GM18861 (cell line): ENCODE measurements around the gene COPS7A.

Experiments used
- ATAC-seq: cut with Tn5 transposase; IDR thresholded peaks from one replicate; pipeline ENCODE4 v1.9.1; 2021; ENCODE audit not compliant: unreplicated experiment

The COPS7A gene

GRCh38 chr12:6748761-6749160 lies 24.9 kb downstream of the COPS7A start:
- no peak for ATAC-seq

- no peak for ATAC-seq
These were observed 26.7 kb downstream of the COPS7A start for GRCh38 chr12:6750506-6750905.

GRCh38 chr12:6751767-6752166 lies 27.9 kb downstream of the COPS7A start:
- no peak for ATAC-seq

GRCh38 chr12:6752167-6752920 lies 28.5 kb downstream of the COPS7A start:
- ATAC-seq: no peak

- peak; percentile 89 for ATAC-seq
These were observed 29.3 kb downstream of the COPS7A start, which contains the start of gene MLF2 for GRCh38 chr12:6752921-6753771. Gene MLF2 (minus strand): TSS chr12:6753141. CDS start chr12:6752334, 807 bp downstream.

GRCh38 chr12:6753772-6754356 lies 30.0 kb downstream of the COPS7A start:
- ATAC-seq: no peak

- no peak for ATAC-seq
These were observed 30.6 kb downstream of the COPS7A start for GRCh38 chr12:6754411-6754810.

- ATAC-seq: no peak
These were observed 33.3 kb downstream of the COPS7A start for GRCh38 chr12:6757028-6757690.

- no peak for ATAC-seq
These were observed 34.8 kb downstream of the COPS7A start for GRCh38 chr12:6758506-6759095.

DNA sequence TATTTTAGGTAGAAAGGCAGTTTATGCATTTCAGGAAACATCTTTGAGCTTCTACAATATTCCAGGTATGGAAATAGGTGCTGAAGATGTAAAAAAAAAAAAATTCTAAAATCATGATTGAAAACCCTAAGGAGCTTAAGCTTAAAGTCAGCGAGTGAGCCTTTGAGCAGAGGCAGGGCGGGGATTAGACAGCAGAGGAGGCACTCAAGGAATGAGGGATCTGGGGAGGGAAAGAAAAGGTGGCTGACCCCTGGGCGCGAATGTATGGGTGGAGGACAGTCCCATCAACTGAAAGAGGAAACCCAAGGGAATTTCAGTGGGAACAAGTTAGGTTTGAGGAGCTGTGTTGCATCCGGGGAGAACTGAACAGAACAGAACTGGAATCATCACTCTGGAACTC lies 35.9 kb downstream of the COPS7A start:
- no peak for ATAC-seq

GRCh38 chr12:6763380-6763779 lies 39.5 kb downstream of the COPS7A start:
- ATAC-seq: no peak

- ATAC-seq: peak; percentile 78
These were observed 40.4 kb downstream of the COPS7A start for GRCh38 chr12:6764011-6764828.

DNA sequence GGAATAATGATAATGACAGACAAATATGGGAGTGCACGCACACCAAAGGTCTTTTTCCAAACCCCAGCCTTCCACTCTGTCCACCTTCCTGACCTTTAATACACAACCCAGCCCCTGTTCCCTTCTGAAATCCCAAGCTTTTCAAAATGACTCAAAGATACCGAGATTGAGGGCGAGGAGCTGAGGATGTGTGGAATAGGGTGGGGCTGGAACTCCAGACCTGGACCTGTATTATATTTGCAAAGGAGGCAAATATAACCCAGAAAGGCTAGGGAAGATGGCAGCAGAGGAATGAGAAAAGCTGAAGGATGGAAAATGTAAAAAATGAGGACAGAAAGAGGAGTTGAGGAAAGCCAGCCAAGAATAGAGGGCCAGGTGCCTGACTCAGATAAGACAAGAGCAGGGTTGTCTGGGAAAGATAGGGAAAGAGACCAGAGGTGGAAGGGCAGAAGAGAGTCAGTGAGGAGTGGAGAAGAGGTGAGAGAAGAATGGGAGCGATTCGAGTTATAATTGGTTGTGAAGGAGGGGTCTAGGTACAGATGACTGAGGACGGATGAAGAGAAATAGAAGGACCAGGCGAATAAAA lies 41.3 kb downstream of the COPS7A start:
- ATAC-seq: no peak

DNA sequence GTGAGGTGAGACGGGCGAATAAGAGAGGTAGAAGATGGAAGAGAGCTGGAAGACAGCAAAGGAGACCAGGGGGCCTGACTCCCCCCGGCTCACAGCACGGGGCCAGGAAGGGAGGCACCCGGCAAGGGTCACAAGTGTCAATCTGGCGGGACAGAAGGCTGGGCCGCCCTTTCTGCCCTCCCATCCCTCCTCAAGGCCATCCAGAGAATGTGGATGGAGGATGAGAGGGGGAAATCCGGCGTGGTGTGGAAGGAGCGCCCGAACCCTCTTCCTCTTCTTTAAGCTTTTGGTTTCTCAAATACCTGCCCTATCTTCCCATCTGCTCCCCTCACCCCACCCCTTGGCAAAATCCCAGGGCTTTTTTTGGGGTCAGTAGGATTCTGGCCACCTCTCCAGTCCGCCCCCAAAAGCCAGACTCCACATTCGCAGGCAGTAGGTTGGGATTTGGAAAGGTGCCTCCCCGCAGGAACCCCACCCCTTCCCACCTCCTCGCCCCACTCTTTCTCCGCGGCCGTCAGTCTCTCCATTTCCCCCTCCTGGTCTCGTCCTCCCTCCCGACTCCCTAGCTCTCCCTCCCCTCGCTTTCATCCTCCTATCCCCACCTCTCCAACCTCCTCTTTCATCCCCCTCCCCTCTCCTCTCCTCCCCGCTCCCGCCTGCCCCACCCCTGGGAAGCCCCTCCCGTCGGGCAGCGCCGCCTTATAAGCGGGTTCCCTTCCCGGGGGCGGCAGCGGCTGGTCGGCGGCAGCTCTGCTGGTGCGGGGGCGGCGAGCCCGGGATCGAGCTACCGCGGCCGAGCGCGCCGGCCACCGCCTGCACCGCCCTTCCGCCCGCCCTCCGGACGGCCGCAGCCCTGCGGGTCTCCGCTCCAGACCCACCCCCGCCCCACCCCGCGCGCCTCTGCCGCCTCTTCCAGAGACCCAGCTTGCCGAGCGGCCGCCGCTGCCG lies 42.1 kb downstream of the COPS7A start, which contains the start of gene PTMS:
TSS of gene PTMS (plus strand) at position 730 of the 948 bp plus-strand sequence. CDS start 343 bp downstream, outside the sequence.
- peak; percentile 13 for ATAC-seq

DNA sequence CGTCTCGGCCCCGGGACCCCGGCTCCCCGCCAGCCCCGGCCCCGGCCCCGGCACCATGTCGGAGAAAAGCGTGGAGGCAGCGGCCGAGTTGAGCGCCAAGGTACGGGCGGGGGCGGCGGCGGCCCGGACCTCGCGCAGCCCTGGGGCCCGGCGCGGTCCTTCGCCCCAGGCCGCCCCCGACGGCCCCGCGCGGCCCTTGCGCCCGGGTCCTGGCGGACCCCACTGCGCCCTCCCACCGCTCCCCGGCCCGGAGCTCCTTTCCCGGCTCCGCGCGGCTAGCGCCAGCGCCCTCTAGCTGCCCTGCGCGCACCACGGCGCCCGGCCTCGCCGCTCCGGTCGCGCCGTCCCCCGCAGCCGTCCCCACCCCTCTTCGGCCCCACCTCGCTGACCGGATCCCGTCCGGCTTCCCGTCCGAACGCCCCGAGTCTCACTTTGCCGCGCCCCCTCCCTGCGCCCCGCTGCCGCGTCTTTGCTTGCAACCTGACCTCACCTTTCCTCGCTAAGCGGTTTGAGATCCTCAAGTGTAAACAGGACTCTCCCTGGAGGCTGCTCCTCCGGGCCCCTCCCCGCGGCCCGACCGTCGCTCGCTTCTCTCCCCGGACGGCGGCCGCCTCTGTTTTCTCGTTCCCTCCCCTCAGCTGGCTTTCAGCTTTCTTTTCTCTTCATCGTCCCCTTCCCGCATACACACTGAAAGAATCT lies 43.0 kb downstream of the COPS7A start:
- ATAC-seq: peak; percentile 30

DNA sequence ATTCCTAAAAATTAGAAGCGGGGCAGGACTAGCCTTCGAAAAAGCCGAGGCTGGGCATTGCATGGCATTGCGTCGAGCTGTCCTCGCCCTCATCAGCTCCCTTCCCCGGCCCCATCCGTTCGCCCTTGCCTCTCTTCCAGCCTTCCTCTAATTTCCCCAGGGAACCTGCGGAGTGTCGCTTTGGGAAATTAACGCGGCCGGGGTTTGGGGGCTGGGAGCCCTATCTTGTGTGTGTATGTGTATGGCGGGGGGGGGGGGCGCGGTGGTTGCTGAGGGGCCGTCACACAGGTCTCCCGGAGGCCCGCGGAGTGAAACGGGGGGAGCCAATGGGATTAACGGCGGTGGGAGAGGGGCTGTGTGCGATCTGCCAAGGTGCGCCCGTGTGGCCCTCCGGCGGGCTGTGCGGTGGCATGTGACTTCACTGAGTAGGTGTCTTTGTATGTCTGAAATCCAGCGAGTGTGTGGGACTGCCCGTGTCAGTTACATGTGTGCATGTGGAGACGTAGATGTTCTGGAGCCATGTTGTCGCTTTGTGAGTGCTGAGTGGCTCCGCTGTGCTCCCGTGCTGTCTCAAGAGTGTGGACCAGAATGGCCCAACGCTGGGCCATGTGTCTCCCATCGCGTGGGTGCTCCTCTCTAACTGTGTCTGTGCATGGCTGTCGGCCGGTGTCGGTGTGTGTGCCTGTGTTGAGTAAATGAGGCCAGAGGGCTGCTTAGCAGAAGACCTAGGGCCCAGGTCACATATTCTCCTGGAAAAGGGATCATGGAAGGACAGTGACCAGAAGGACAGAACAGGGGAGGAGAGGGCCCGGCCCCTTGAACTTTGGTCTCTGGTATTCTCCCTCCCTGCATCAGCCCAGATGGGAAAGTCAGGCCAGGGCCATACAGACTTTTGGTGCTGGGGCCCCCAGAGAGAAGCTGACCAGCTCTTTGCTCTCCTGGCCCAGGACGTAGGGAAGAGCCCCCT lies 43.8 kb downstream of the COPS7A start:
- no peak for ATAC-seq
